ENCODE data around the gene NDE1.
"Not testable (repeated sequence)": the region's sequence is repeated elsewhere in the genome, so short reads cannot be mapped to it uniquely, and the experiment has no call there.

Gene NDE1

DNA sequence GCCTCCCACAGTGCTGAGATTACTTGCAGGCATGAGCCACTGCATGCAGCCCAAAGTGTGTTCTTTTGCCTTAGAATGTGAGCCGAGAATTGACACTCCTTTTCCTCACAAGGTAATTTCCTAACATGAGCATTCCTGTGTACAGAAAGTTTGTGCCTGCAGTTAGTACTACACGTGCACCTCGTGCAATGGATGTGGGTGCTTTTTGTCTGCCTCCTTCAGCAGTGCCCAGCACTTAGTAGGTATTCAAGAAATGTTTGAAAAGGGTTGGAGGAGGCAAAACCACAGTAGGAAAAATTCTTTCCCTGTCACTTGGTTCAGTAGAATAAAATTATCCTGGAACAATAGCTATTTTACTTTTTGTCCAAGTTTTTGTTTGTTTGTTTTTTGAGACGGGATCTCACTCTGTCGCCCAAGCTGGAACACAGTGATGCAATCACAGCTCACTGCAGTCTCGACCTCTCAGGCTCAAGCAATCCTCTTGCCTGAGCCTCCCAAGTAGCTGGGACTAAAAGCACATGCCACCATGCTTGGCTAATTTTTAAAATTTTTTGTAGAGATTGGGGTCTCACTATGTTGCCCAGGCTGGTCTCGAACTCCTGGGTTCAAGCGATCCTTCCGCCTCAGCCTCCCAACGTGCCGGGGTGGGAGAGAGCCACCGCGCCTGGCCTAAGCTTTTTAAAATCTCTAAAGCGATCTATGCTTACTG, 2.4 kb downstream of the NDE1 start:
- DNase-seq = no peak

DNA sequence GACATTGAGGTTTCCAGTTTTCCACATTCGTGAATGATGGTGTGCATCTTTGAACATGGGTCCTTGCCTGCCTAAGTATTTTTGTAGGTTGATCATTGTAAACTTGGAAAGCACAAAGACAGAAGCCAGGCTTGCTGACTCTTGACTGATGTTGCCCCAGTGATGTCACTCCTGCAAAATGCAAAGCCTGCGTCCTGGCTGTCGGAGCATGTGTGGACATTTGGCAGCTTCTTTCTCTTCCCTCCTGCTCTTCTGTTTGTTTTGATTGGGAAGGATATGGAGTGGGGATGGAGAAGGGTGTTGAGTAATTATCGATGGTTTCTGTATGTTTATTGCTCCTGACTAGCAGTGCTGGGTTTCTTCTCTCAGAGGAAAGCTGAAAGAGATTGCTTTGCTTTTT, 3.2 kb downstream of the NDE1 start:
- peak; percentile 46 for DNase-seq

DNA sequence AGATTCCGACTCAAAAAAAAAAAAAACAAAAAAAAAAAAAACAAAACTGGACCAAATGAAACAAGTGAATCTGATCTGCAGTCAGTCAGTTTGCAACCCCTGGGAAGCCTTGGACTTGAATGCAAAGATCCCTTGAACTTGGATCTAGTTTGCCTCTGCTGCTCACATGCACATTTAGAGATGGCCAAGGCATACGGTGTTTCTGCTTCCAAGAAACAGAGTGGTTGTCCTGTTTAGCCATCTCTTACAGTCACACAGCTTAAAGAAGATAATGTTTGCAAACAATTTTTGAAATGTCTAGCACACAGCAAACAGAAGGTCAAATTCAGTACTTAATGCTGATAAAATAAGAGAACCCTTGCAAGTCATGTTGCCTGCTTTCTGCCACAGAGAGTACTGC, 4.5 kb downstream of the NDE1 start:
- DNase-seq = no peak

DNA sequence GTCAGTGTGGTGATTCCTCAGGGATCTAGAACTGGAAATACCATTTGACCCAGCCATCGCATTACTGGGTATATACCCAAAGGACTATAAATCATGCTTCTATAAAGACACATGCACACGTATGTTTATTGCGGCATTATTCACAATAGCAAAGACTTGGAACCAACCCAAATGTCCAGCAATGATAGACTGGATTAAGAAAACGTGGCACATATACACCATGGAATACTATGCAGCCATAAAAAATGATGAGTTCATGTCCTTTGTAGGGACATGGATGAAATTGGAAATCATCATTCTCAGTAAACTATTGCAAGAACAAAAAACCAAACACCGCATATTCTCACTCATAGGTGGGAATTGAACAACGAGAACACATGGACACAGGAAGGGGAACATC, 5.5 kb downstream of the NDE1 start:
- not testable (repeated sequence) for DNase-seq

DNA sequence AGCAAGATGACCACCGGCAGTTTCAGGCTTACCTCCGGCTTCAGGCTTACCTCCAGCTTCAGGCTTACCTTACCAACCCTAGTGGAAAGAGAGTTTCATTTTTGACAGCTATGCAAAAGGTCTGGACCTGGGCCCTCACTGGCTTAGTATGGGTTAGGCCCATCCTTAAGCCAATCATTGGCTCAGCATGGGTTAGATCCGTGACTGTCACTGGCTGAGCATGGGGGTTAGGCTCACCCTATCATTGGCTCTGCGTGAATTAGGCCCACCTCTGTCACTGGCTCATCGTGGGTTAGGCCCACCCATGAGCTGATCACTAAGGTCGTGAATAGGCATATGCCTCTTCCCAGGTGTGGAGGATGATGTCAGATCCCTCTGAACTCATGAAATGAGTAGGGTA, 8.1 kb downstream of the NDE1 start:
- no peak for DNase-seq

DNA sequence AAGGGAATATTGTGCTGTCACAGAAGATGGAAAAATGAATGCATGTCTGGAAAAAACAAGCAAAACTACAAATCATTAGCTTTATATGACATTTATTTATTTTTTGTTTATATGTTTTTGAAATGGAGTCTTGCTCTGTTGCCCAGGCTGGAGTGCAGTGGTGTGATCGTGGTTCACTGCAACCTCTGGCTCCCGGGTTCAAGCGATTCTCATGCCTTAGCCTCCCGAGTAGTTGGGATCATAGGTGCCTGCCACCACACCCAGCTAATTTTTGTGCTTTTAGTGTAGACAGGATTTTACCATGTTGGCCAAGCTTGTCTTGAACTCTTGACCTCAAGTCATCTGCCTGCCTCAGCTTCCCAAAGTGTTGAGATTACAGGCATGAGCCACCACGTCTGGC, 8.5 kb downstream of the NDE1 start:
- no peak for DNase-seq

DNA sequence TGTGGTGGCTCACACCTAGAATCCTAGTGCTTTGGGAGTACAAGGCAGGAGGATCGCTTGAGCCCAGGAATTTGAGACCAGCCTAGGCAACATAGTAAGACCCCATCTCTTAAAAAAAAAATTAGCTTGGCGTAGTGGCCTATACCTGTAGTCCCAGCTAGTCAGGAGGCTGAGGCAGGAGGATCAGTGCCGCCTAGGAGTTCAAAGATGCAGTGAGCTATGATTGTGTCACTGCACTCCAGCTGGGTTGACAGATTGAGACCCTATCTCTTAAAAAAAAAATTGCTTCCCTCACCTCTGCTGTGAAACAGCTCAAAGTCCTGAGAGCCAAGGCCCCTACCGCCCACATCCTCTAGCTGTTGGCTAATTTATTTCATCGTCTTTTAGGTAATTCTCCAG, 10.2 kb downstream of the NDE1 start:
- DNase-seq = no peak

DNA sequence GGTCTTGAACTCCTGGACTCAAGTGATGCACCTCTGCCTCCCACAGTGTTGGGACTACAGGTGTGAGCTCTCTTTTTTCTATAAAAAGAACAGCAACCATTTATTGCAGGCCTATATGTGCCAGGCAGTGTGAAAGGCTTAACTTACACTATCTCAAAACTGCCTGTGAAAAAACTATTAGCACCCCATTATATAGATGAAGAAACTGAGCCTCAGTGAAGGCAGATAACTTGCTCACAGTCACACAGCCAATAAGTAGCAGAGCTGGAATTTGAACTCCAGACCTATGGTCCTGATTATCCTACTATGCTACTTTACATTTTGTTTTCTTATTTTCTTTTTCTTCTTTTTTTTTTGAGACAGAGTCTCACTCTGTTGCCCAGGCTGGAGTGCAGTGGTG, 15.1 kb downstream of the NDE1 start:
- no peak for DNase-seq

DNA sequence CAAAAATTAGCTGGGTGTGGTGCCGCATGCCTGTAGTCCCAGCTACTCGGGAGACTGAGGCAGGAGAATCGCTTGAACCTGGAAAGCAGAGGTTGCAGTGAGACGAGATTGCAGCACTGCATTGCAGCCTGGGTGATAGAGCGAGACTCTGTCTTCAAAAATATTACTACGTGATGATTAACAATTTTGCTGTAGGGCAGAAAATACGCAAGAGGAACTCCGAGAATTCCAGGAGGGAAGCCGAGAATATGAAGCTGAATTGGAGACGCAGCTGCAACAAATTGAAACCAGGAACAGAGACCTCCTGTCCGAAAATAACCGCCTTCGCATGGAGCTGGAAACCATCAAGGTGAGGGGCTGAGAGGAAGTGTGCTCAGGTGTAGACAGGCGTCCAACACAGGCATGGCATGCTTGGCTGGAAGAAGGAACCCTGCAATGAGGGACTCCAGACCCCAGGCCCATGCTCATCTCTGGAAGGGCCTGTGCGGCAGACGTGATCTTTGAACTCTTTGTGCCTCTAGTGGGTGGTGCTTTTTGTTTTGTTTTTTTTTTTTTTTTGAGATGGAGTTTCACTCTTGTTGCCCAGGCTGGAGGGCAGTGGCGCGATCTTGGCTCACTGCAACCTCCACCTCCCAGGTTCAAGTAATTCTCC, 17.2 kb downstream of the NDE1 start:
- DNase-seq = no peak

DNA sequence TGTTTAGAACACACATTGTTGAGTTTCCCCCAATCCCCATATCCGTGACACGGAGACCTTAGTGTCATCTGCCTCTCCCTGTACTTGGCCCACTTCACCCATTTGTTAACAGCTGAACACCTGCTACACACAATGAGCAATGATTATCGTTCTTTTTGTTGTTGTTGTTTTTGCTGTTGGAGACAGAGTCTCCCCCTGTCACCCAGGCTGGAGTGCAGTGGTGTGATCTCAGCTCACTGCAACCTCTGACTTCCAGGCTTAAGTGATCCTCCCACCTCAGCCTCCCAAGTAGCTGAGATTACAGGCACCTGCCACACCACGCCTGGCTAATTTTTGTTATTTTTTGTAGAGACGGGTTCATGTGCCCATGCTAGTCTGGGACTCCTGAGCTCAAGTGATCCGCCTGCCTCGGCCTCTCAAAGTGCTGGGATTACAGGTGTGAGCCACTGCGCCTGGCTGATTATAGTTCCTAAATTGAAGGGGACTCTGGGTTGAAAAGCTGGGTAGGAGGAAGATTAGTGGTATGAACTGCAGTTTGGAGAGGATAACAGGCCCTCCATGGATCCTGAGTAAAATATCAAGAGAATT, 21.6 kb downstream of the NDE1 start:
- DNase-seq = no peak

DNA sequence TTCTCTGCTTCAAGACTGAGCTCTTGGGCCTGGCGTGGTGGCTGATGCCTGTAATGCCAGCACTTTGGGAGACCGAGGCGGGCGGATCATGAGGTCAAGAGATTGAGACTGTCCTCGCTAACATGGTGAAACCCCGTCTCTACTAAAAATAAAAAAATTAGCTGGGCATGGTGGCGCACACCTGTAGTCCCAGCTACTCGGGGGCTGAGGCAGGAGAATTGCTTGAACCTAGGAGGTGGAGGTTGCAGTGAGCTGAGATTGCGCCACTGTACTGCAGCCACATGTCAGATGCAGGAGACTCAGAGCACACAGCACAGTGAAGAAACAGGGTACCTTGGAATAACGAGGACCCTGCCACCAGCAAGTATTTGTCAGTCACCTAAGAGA, 22.1 kb downstream of the NDE1 start:
- not testable (repeated sequence) for DNase-seq

DNA sequence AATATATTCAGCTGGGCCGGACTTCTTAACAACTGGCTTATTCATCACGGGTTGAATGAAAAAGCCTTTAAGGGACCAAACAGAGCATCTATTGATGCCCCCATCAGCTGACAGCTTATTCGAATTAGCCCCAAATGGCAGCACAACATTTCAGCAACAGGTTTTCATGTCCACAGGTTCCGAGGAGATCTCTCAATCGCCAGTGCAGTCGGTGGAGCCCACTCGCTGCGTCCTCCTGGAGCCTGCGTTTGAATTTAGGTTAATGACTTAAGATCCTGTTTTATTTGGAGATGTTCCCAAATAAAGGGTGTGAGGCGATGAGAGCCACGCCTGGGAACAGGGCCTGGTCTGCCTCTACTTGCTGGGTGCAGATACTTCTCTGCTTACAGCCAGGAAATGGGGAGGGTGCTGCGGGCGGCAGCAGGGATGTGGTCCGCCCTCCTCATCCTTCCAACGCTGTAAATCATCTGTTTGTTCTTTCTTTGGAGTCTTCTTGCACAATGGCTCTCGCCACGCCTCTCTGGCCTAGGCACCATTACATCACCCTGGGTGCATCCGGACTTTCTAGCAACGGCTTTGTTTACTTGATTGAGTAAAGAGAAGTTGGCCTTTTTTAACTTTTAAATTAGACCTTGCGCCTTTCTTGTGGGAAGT, 22.6 kb downstream of the NDE1 start:
- peak; percentile 44 for DNase-seq

DNA sequence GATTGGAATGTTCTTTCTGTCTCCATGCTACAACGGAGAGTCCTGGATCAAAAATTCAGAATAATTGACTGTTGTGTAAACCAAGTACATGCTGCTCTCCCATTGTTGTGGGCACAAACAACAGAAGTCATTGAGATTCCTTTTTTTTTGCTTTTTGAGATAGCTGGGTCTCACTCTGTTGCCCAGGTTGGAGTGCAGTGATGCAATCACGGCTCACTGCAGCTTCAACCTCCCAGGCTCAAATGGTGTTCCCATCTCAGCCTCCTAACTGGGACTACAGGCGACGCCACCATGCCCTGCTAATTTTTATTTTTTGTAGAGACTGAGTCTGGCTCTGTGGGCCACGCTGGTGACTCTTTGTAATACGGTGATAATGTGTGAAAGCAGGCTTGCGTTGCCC, 24.5 kb downstream of the NDE1 start:
- DNase-seq = no peak

DNA sequence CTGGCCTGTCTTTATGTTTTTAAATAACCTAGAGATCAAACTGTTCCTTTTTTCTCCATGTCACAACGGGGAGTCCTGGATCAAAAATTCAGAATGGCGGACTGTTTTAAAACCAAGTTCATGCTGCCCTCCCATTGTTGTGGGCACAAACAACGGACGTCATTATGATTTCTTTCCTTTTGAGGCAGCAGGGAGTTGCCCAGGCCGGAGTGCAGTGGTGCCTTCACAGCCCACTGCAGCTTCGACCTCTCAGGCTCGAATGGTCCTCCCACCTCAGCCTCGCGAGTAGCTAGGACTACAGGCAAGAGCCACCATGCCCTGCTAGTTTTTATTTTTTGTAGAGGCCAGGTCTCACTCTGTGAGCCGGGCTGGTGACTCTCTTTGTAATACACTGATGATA, 26.5 kb downstream of the NDE1 start:
- no peak for DNase-seq

DNA sequence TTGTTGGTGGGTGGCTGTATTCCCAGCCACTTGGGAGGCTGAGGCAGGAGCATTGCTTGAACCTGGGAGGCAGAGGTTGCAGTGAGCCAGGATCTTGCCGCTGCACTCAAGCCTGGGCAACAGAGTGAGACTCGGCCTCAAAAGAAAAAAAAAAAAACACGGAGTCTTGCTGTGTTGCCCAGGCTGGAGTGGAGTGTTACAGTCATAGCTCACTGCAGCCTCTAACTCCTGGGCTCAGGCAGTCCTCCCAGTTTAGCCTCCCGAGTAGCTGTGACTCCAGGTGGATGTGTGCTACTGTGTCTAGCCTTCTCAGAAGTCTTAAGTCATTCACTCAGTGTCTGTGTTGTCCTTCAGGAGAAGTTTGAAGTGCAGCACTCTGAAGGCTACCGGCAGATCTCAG, 27.4 kb downstream of the NDE1 start:
- no peak for DNase-seq

DNA sequence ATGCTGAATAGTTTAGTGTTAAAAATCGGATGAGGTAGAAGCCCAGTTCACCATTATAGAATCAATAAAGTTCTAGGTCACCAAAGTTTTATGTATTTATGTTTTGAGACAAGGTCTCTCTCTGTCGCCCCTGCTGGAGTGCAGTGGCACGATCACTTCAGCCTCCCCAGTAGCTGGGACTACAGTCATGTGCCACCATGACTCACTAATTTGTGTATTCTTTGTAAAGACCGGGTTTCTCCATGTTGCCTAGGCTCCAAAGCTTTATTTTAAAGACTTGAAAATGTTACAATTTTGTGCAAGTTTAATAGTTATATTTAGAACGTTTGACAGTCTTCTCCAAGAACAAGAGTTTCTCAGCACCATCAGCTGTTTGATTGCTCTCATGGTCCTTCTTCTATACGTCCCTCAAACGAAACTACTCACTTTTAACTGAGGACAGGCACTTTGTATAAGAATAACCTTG, 32.1 kb downstream of the NDE1 start:
- peak; percentile 28 for DNase-seq

DNA sequence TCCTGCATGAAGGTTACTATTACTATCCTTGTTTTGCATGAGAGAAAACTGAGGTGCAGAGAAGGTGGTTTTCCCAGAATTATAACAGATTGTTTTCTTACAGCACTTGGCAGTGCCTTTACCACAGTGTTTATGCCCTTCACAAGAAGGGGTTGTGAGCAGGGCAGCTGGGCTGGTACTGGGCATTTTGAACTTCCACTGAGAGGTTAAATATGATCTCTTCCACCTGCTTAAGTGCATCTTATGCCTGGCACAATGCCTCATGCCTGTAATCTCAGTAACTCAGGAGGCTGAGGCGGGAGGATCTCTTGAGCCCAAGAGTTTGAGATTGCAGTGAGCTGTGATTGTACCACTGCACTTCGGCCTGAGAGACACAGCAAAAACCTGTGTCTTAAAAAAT, 36.2 kb downstream of the NDE1 start:
- DNase-seq = no peak

DNA sequence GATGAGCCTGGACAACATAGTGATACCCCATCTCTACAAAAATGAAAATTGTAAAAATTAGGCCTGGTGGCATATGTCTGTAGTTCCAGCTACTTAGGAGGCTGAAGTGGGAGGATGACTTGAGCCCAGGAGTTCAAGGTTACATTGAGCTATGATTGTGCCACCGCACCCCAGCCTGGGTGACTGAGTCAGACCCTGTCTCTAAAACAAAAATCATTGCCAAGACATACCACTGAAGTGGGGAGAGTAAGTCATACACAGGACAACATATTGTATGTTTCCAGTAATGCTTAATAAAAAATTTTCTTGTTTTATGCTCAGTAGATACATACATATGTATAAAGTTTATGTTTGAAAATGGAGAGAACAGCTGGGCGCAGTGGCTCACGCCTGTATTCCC, 39.2 kb downstream of the NDE1 start:
- DNase-seq = no peak

DNA sequence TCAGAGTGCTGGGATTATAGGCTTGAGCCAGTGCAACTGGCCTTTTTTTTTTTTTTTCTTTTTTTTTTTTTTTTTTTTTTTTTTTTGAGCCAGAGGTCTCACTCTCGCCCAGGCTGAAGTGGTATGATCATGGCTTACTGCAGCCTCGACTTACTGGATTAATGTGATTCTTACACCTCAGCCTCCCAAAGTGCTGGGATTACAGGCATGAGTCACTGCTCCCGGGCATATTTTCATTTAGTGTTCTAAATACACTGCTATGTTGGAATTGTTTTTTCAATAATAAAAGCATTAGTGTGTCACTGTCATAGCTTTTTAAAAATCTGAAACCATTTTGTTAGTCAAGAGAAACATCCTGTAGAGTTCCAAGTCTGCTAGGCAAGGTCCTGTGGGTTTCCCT, 40.3 kb downstream of the NDE1 start:
- no peak for DNase-seq

DNA sequence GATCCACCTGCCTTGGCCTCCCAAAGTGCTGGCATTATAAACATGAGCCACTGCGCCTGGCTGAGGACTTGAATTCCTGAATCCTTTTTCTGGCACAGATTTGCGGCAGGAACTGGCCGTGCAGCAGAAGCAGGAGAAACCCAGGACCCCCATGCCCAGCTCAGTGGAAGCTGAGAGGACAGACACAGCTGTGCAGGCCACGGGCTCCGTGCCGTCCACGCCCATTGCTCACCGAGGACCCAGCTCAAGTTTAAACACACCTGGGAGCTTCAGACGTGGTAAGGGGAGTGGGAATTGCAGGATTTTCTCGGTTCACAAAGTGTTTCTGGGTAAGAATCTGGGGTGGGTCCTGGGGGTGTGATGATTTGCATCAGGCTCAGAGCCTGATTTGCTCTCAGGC, 41.0 kb downstream of the NDE1 start:
- no peak for DNase-seq

DNA sequence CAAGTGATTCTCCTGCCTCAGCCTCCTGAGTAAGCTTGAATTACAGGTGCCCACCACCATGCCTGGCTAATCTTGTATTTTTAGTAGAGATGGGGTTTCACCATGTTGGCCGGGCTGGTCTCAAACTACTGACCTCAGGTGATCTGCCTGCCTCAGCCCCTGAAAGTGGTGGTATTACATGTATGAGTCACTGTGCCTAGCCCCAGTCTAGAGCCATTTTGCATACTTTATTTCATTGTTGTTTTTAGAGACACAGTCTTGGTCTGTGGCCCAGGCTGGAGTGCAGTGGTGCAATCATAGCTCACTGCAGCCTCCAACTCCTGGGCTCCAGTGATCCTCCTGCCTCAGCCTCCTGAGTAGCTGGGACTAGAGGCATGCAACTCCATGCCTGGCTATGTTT, 42.5 kb downstream of the NDE1 start:
- DNase-seq = not testable (repeated sequence)

DNA sequence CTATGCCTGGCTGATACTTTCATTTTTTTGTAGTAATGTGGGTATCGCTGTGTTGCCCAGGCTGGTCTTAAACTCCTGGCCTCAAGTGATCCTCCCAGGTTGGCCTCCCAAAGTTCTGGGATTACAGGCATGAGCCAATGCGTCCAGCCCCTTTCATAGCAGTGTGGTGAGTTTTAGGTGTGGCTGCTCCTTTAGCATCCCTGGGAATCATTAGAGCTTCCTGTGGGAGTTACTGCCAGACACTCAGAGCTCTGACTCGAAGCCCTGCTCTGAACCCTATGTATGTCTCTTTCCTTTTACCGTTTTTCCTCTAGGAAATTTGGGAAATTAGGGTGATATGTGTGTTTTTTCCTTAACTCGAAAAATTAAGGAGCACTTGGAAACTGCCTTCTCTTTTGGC, 44.5 kb downstream of the NDE1 start:
- DNase-seq = no peak

DNA sequence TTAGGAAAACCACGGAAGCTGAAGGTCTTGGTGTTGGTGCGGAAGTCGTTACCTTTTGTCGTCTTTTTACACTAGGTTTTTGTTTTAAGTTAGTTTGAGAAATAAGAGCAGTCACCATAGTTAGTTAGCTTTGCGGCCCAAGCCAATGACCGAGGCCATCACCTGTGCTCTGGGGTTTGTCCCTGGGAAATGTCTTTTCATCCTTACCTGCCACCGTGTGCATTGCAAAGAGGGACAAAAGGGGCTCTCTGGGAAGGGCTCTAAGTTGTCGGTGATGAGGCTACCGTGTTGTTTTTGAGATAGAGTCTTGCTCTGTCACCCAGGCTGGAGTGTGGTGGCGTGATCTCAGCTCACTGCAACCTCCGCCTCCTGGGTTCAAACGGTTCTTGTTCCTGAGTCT, 49.8 kb downstream of the NDE1 start:
- DNase-seq = no peak

DNA sequence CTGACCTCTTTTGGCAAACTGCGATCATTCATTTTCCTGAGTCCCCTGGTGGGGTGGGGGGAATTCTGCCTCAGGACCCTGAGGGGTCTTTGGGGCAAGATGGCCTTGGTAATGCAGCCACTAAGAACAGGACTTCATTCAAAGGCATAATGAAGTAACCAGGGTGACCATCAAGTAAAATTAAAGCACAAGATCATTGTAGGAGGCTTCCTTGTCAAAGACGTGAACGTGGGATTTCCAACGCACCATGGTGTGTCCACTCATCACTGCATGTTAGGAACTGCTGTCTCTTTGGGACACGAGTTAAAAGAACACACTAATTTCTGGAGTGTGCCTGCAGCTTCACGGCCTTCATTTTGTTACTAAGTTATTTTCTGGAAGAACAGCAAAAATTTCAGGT, 51.3 kb downstream of the NDE1 start:
- DNase-seq = no peak

Measured in amniotic stem cell (primary cell).